GM12801 (cell line): ENCODE measurements around the gene SETX.

Experiments used
- TF ChIP-seq, protein P1 (sequence below): IDR thresholded peaks from one replicate; pipeline ENCODE4 v1.5.1; 2011; ENCODE audit warnings: control low read depth; ENCODE audit not compliant: insufficient read length; ENCODE audit errors: extremely low read depth

The SETX gene

DNA sequence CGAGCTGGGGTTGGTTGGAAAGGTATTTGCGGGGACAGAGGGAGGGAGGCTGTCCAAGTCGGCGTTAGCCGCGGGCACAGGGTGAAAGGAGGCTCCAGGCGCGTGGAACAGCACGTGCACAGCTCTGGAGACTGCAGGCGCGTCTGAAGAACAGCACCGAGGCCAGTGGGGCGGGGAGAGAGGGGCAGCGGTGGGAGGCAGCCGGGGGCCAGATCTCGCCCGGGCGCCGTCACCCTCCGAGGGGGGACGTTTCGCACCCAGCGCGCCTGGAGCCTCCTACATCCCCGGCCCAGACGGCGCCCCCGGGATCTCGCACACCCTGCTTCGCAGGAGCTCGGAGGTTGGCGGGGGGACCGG is 113.3 kb downstream of the SETX start:
- TF ChIP-seq, protein P1, sequence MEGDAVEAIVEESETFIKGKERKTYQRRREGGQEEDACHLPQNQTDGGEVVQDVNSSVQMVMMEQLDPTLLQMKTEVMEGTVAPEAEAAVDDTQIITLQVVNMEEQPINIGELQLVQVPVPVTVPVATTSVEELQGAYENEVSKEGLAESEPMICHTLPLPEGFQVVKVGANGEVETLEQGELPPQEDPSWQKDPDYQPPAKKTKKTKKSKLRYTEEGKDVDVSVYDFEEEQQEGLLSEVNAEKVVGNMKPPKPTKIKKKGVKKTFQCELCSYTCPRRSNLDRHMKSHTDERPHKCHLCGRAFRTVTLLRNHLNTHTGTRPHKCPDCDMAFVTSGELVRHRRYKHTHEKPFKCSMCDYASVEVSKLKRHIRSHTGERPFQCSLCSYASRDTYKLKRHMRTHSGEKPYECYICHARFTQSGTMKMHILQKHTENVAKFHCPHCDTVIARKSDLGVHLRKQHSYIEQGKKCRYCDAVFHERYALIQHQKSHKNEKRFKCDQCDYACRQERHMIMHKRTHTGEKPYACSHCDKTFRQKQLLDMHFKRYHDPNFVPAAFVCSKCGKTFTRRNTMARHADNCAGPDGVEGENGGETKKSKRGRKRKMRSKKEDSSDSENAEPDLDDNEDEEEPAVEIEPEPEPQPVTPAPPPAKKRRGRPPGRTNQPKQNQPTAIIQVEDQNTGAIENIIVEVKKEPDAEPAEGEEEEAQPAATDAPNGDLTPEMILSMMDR = no peak

DNA sequence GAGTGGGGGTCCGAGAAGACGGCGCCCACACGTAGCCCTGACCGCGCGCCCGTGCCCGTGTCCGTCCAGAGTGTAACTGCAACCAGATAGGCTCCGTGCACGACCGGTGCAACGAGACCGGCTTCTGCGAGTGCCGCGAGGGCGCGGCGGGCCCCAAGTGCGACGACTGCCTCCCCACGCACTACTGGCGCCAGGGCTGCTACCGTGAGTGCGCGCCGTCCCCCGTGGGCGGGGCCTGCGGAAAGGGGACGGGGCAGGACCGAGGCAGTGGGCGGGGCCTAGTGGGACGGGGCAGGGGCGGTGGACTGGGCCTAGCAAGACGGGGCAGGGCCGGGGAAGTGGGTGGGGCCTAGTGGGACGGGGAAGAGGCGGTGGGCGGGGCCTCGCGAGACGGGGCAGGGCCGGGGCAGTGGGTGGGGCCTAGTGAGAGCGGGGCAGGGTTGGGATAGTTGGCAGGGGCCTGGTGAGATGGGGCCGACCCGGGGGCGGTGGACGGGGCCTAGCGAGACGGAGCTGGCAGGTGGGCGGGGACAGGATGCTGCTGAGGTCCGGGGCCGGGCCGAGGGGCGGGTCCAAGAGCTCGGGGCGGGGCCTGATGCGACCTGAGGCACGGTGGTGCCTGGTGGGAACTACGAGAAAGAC is 113.8 kb downstream of the SETX start:
- TF ChIP-seq, protein P1 = no peak

DNA sequence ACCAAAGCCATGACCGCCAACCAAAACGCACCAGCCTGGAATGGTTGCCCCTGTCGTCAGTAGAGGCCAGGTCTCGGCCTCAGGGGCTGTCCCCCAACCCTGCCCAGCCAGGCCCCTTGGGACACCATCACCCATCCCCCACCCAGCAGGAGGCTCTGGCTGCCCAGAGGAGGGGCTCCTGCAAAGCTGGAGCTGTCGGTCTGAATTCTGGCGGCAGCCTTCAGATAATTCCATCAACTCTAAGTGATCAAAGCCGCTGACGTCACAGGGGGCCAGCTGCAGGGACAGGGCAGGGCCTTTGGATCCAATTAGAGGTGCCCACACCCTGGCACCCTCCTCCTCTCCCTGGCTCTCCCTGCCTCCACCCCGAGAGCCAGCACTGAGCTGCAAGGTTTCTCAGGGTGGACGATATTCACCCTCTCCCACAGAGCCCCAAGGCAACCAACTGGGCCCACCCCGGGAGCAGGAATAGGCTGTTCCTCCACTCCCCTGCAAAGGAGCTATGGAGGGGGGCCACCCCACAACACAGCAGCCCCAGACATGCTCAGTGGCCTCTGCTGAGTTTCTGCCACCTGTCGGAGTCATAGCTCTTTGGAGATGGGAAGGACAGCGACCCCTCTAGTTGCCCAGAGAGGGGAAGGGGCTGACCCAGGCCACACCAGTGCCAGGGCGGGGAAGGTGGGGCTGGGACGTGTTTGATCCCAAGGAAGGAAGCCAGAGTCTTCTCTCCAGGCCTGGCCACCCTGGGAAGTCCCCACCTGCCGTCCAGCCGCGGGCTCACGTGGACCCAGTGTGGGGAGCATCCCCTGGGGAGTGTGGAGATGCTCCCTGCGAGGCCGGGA is 114.6 kb downstream of the SETX start:
- TF ChIP-seq, protein P1 = no peak

DNA sequence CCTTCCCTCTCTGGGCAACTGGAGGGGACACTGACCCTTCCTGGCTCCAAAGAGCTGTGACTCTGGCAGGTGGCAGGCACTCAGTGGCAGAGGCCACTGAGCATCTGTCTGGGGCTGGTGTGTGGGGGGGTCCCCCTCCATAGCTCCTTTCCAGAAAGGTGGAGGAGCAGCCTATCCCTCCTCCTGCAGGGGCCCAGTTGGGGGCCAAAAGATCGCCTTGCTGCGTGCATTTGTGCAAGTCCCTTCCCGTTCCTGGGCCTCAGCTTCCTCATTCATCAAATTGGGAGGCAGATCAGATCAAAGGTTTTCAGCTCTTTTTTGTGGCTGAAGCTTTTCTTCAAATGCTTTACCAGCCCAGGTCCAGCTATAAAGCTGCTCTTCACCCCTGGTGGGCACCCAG is 115.3 kb downstream of the SETX start:
- TF ChIP-seq, protein P1 = no peak

DNA sequence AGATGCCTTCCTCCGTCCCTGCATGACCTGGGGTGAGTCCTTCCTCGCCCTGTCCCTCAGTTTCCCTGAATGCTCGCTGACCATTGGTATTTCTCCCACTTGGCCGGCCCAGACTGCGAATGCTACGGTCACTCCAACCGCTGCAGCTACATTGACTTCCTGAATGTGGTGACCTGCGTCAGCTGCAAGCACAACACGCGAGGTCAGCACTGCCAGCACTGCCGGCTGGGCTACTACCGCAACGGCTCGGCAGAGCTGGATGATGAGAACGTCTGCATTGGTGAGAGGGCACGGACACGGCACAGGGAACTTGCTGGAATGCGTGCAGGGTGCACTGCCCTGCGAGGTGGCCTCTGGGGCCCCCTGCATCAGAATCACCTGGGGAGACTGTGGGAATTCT is 115.8 kb downstream of the SETX start:
- TF ChIP-seq, protein P1 = no peak

DNA sequence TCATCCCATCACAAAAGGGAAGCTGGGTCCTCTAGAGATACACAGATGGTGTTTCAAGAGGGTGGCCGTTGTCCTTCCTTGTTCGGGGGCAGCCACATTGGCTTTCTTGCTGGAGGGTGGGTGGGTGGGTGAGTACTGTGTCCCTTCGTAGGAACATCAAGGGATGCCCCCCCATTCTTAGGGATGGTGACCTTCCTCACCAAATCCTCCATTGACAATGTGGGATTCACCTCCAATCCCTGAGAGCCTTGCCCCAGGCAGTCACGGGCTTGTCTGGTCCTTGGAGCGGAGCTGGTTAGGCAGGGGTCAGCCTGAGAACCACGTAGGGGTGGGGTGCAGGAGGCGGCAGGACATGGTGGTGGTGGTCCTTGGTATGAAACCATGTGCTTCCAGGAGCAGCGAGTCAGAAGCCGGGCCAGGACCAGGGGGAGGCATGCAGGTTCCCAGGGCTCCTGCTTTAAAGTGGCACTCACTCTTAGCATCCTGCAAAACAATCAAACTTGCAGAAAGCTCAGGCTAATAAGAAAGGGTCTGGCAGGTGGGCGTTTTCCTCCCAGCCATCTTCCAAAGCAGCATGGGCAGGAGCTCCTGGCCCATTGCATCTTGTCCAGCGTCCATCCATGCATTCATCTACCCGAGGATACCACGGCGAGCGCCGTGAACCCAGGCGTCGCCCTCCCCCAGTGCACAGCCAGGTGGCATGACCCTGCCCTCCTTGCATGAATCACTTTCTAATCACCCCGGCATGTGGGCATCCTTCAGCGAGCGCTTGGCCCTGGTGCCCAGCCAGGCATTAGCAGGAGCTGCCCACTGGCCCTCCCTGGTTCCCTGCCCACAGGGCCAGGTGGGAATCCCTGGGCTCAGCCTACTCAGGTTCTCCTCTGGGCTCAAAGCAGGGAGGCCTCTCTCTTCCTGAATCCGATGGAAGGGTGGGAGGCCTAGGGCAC is 116.5 kb downstream of the SETX start:
- TF ChIP-seq, protein P1 = no peak

DNA sequence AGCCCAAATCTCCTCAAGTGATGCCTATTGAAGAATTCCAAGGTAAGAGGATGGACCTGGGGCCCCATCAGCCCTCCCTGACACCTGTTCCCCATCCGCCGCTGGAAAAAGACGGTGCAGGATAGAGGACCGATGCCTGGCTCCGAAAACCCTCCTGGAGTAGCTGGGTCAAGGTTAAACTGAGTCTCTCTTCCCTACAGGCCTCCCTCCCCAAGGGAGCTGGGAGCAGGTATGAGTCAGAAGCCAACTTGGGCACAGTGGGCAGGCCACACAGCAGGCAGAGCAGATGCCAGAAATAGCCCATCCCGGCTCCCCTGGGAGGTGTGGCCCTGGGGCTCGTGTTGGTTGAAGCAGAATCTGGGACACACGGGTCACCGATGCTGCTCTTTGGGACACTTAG is 117.3 kb downstream of the SETX start:
- TF ChIP-seq, protein P1 = no peak
